NT2/D1 (cell line): ENCODE data around the gene KCNJ4.

Experiments used
- SUZ12 ChIP-seq: IDR thresholded peaks from 2 replicates; pipeline ENCODE4 v1.6.1; 2011; ENCODE audit not compliant: insufficient read length, insufficient read depth; ENCODE audit errors: extremely low read depth
- YY1 ChIP-seq: IDR thresholded peaks from 2 replicates; pipeline ENCODE4 v1.6.1; 2011; ENCODE audit not compliant: insufficient read length, insufficient read depth

DNA sequence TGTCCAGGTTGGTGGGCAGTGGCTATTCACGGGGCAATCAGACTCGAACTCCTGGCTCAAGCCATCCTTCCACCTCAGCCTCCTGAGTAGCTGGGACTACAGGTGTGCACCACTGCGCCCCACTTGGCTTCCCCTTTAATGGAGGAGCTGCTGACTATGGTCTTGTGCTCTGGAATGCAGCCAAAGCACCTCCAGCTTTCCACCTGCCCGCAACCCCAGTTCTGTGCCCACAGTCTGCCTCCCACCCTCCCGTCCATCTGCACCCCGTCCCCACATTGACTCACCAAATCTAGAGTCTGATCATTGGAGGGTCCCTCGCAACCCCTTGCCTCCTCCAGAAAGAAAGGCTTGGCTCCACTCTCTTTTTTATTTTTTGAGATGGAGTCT is 41.0 kb downstream of the KCNJ4 start:
- TF ChIP-seq YY1 (no peak), SUZ12 (no peak)
